C4-2B (cell line): ENCODE data around the gene S1PR5.
A peak's percentile ranks its signal among the peaks of the same experiment; 100 is the strongest.

ENCODE experiments used
- H3K27ac ChIP-seq: fragments of 450-650 bp; 2 replicates; pipeline ENCODE4 v1.5.1; 2017
- CTCF ChIP-seq: fragments of 450-650 bp; conservative IDR thresholded peaks from 2 replicates; pipeline ENCODE4 v1.5.1; 2017; ENCODE audit warnings: mild to moderate bottlenecking
- ZFX ChIP-seq: fragments of 450-650 bp; IDR thresholded peaks from 2 replicates; pipeline ENCODE4 v1.6.1; 2017

The S1PR5 gene

DNA sequence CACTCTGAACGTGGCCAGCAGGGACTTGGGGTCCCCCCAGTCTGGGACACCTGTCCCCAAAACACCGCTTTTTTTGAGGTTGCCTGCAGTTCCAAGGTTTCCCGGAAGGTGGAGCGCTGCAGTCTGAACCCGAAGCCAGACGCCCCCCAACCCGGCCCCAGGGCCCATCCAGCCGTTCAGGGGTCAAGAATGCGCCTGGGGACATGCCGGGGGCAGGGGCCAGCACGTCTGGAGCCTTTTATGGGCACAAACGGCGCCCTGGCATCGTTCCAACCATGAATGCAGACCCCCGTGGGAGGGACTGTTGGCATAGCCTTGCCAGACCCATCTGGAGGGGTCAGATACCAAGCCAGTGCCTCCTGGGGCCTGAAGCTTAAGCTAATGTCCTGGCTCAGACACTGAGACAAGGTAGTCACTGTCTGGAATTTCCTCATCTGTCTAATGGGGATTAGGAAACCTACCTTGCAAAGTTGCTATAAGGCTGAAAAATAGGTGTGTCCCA is 6.9 kb downstream of the S1PR5 start:
- H3K27ac ChIP-seq: peak overlapping the region; percentile 50
- TF ChIP-seq ZFX: no peak
- peak; percentile 73 for TF ChIP-seq CTCF

DNA sequence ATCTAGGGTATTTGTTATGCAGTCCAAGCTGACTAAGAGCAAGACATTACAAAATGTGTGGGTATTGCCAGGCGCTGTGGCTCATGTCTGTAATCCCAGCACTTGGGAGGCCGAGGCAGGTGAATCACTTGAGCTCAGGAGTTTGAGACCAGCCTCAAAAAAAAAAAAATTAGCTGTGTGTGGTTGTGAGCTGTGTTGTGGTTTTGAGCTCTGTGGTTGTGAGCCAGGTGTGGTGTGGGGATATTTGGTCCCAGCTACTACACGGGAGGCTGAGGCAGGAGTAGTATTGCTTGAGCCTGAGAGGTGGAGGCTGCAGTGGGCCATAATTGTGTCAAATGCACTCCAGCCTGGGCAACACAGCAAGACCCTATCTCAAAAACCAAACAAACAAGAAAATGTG is 8.5 kb downstream of the S1PR5 start:
- TF ChIP-seq ZFX (no peak), CTCF (no peak)
- H3K27ac ChIP-seq: no peak overlapping the region

GRCh38 chr19:10508036-10508435 is 9.2 kb downstream of the S1PR5 start:
- no peak overlapping the region for H3K27ac ChIP-seq
- no peak for TF ChIP-seq ZFX
- no peak for TF ChIP-seq CTCF

DNA sequence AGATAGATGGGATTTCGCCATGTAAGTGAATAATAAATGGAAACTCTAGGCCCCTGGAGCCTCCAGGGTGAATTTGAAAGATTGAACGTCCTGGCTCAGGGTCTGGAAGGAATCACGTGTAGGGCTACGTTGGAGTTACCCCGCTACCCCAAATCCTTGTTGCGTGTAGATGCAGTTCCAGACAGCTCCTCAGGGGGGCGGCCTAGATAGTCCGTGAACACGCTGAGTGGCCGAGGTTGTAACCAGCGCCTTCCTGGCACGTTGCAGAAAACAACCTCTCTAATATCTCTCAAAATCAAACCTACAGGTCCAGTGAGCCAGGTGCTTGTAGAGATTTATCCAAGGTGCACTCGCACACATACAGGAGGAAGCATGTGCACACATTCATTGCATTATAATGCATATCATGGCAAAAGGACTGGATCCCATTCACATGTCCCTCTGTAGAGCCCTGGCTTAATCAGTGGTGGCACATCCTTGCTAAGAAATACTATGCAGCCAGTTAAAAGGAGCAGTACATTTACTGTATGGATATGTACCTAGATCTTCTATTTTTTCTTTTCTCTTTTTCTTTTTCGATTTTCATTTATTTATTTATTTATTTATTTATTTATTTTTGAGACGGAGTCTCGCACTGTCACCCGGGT is 11.5 kb downstream of the S1PR5 start:
- no peak overlapping the region for H3K27ac ChIP-seq
- TF ChIP-seq CTCF (peak; percentile 80), ZFX (no peak)

GRCh38 chr19:10503002-10503789 is 14.1 kb downstream of the S1PR5 start, which contains the start of gene KEAP1:
KEAP1 (minus strand) TSS chr19:10503356; CDS start chr19:10500033, 3,323 bp downstream.
- peak within 1 kb of the TSS; percentile 100 for H3K27ac ChIP-seq
- TF ChIP-seq ZFX (no peak), CTCF (no peak)

DNA sequence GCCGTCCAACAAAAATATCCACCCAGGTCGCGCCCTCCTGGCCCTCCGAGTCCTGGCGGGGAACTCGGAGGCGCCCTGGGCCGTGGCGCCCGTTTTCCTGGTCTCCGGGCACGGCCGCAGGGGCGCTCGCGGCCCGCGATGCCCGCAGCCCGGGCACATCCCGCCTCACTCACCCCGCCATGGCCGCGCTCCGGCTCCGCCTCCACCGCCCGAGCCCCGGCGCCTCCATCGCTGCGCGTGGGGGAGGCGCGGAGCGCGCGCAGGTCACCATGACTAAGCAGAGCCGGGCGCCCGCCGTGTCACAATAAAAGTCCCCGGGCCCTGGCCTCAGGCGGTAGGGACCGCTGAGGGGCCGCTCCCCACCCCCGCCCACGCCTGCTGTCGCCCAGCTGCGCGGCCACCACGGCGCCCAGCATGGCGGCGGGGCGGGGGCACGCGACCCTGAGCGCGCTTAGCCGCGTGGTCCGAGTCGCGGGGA is 14.7 kb downstream of the S1PR5 start:
- TF ChIP-seq ZFX (peak; percentile 39; the same call in 1 of the 2 replicates), CTCF (no peak)
- H3K27ac ChIP-seq: peak overlapping the region; percentile 100

DNA sequence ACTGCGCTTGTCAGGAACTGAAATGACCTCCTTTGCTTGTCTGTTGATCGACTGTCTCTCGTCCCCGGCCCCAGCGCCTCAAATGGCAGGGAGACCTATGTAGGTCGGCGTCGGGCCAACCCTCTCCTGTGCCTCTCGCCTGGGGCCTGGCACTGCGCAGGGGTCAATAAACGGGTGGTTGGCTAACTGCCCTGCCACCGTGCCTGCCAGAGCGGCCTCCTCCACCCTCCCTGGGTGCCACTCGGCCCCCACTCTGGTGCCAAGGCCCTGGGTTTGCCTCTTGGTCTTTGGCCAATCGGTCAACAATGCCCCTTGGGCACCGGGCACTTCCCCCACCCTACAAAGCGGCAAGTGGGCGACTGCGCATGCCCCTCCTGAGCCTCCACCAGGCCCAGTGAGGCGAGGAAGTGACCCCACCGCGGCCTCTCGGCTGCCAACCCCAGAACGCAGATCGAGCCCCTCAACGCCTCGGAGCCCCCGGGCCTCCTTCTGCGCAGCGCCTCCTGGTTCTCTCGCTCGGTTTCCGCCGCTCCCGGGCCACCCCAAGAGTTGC is 15.2 kb downstream of the S1PR5 start:
- TF ChIP-seq ZFX (peak; percentile 77; the same call in 1 of the 2 replicates), CTCF (no peak)
- peak overlapping the region; percentile 100 for H3K27ac ChIP-seq
